ENCODE measurements around the gene GDPD1. TPM values are rescaled to one million over a fixed set of nuclear protein-coding genes. Genes with fewer than 3 reads are reported as not detected.
A peak's percentile ranks its signal among the peaks of the same experiment; 100 is the strongest.

The GDPD1 gene
- total RNA-seq, 1 donor: 1.1 TPM

DNA sequence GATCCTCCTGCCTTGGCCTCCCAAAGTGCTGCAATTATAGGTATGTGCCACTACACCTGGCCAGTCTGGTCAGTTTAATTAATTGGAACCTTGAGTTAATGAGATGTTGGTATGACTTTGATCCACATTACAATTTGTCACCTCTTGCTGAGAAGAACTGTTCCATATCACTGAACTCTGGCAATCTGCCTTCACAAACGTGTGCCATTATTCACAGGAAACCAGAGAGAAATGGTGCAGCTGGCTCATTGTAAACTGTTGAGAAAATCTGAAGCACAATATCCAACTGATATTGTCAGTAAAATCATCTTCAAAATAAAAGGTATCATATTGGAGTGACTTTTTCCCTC, 71.8 kb downstream of the GDPD1 start:
- Histone ChIP-seq H3K27ac (ENCODE audit: low read depth, low read length) (no peak overlapping the region), H3K27me3 (ENCODE audit: insufficient read depth, low read length) (peaks cover 5% of the 10 kb centered on the region), H3K79me2 (ENCODE audit: insufficient read depth, low read length) (no peaks in the 10 kb centered on the region), H3K9me3 (ENCODE audit: low read depth, low read length) (no peaks in the 10 kb centered on the region), H3K36me3 (ENCODE audit: insufficient read depth, low read length) (no peaks in the 10 kb centered on the region), H4K20me1 (ENCODE audit: insufficient read depth, low read length) (no peaks in the 10 kb centered on the region), H3K4me3 (ENCODE audit: insufficient read depth, low read length) (no peak overlapping the region), H3K4me1 (ENCODE audit: insufficient read depth, low read length) (no peaks in the 10 kb centered on the region), H3K4me2 (ENCODE audit: insufficient read depth, low read length) (no peak overlapping the region), H2AFZ (ENCODE audit: low read length) (no peak overlapping the region)
- DNase-seq (ENCODE audit: insufficient read length, low spot score, missing footprints): peak; percentile 18
- TF ChIP-seq, protein P1, sequence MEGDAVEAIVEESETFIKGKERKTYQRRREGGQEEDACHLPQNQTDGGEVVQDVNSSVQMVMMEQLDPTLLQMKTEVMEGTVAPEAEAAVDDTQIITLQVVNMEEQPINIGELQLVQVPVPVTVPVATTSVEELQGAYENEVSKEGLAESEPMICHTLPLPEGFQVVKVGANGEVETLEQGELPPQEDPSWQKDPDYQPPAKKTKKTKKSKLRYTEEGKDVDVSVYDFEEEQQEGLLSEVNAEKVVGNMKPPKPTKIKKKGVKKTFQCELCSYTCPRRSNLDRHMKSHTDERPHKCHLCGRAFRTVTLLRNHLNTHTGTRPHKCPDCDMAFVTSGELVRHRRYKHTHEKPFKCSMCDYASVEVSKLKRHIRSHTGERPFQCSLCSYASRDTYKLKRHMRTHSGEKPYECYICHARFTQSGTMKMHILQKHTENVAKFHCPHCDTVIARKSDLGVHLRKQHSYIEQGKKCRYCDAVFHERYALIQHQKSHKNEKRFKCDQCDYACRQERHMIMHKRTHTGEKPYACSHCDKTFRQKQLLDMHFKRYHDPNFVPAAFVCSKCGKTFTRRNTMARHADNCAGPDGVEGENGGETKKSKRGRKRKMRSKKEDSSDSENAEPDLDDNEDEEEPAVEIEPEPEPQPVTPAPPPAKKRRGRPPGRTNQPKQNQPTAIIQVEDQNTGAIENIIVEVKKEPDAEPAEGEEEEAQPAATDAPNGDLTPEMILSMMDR (IDR thresholded peaks at IDR 0.05; ENCODE audit: extremely low read depth, low read depth, low read length): no peak

DNA sequence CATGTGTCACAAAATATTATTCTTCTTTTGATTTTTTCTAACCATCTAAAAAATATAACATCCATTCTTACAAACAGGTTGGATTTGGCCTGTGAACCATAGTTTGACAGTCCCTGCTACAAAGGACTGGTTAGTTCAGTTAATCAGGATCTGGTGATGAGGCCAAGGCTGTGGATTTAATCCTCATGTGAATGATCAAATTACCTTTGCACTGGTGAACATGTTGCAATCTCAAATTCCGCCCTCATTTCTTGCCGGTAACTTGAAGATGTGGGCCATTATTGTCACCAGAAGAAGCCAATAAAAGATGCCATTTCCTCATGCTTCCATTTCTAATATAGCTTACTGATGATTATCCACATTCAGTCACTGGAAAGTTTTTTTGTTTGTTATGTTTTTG, 75.9 kb downstream of the GDPD1 start:
- DNase-seq (ENCODE audit: insufficient read length, low spot score, missing footprints): no peak
- TF ChIP-seq, protein P1 (IDR thresholded peaks at IDR 0.05; ENCODE audit: extremely low read depth, low read depth, low read length): no peak
- Histone ChIP-seq H3K79me2 (ENCODE audit: insufficient read depth, low read length) (no peaks in the 10 kb centered on the region), H3K27me3 (ENCODE audit: insufficient read depth, low read length) (peaks cover 8% of the 10 kb centered on the region), H3K9me3 (ENCODE audit: low read depth, low read length) (no peaks in the 10 kb centered on the region), H3K27ac (ENCODE audit: low read depth, low read length) (no peak overlapping the region), H2AFZ (ENCODE audit: low read length) (no peak overlapping the region), H3K4me3 (ENCODE audit: insufficient read depth, low read length) (no peak overlapping the region), H3K4me1 (ENCODE audit: insufficient read depth, low read length) (no peaks in the 10 kb centered on the region), H3K36me3 (ENCODE audit: insufficient read depth, low read length) (no peaks in the 10 kb centered on the region), H4K20me1 (ENCODE audit: insufficient read depth, low read length) (no peaks in the 10 kb centered on the region), H3K4me2 (ENCODE audit: insufficient read depth, low read length) (no peak overlapping the region)

DNA sequence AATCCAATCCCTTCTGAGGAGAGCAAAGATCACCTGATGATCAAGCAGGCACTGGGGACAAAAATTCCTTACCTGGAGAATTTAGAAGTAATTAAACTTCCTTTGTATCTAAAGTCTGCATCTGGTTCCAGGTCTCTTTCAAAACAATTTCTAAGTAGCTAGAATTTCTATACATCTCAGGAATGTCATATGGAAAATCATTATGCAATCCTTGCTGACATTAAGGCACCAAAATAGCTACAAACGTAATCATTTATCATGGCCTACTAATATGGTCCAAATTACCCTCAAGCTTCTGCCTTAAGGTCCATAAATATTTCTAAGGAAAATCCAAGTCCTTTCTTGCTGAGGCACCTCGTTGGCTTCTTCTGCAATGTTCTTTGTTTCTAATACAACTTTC, 78.2 kb downstream of the GDPD1 start:
- DNase-seq (ENCODE audit: insufficient read length, low spot score, missing footprints): peak; percentile 9
- H4K20me1 ChIP-seq (ENCODE audit: insufficient read depth, low read length): no peaks in the 10 kb centered on the region
- TF ChIP-seq, protein P1 (IDR thresholded peaks at IDR 0.05; ENCODE audit: extremely low read depth, low read depth, low read length): no peak
- H3K27ac ChIP-seq (ENCODE audit: low read depth, low read length): no peak overlapping the region
- H3K4me3 ChIP-seq (ENCODE audit: insufficient read depth, low read length): no peak overlapping the region
- H3K27me3 ChIP-seq (ENCODE audit: insufficient read depth, low read length): peaks cover 6% of the 10 kb centered on the region
- H3K36me3 ChIP-seq (ENCODE audit: insufficient read depth, low read length): no peaks in the 10 kb centered on the region
- H3K4me1 ChIP-seq (ENCODE audit: insufficient read depth, low read length): no peaks in the 10 kb centered on the region
- no peaks in the 10 kb centered on the region for H3K9me3 ChIP-seq (ENCODE audit: low read depth, low read length)
- no peak overlapping the region for H2AFZ ChIP-seq (ENCODE audit: low read length)
- H3K79me2 ChIP-seq (ENCODE audit: insufficient read depth, low read length): no peaks in the 10 kb centered on the region
- H3K4me2 ChIP-seq (ENCODE audit: insufficient read depth, low read length): no peak overlapping the region

DNA sequence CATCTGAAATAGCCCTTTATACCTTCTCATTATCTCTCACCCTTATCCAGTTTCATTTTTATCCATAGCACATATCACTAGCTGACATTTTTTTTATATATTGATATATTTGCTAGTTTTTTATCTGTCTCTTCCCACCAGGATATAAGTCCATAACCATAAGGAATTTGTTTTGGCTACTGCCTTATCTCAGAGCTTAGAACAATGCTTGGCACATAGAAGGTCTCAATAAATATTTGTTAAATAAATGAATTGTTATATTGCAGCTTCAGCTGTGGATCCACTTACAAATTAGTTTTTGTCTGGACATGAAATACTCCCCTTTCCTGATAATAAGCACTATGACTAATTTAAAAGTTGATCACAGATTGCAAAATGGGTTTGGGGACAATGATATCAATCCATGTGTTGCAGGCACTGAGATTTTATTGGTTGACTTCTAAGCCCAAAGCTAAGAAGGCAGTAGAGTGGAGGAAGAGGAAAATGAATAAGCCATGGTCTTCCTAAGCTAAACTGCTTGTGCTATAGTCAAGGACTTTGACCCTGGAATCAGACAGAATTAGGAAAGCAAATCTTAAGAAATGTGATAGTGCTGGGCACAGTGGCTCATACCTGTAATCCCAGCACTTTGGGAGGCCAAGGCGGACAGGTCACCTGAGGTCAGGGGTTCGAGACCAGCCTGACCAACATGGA, 79.2 kb downstream of the GDPD1 start:
- H3K27ac ChIP-seq (ENCODE audit: low read depth, low read length): no peak overlapping the region
- no peaks in the 10 kb centered on the region for H3K9me3 ChIP-seq (ENCODE audit: low read depth, low read length)
- H4K20me1 ChIP-seq (ENCODE audit: insufficient read depth, low read length): no peaks in the 10 kb centered on the region
- DNase-seq (ENCODE audit: insufficient read length, low spot score, missing footprints): peak; percentile 22
- no peak overlapping the region for H2AFZ ChIP-seq (ENCODE audit: low read length)
- H3K27me3 ChIP-seq (ENCODE audit: insufficient read depth, low read length): peaks cover 6% of the 10 kb centered on the region
- TF ChIP-seq, protein P1 (IDR thresholded peaks at IDR 0.05; ENCODE audit: extremely low read depth, low read depth, low read length): no peak
- no peaks in the 10 kb centered on the region for H3K79me2 ChIP-seq (ENCODE audit: insufficient read depth, low read length)
- H3K4me2 ChIP-seq (ENCODE audit: insufficient read depth, low read length): no peak overlapping the region
- H3K36me3 ChIP-seq (ENCODE audit: insufficient read depth, low read length): no peaks in the 10 kb centered on the region
- H3K4me3 ChIP-seq (ENCODE audit: insufficient read depth, low read length): no peak overlapping the region
- H3K4me1 ChIP-seq (ENCODE audit: insufficient read depth, low read length): no peaks in the 10 kb centered on the region

Data from osteoblast (primary cell).